Mesendoderm (in vitro differentiated cells): ENCODE data around the gene SCRN1.
"Not testable (repeated sequence)": the region's sequence is repeated elsewhere in the genome, so short reads cannot be mapped to it uniquely, and the experiment has no call there.

Experiments used
- DNase-seq: peaks from one replicate; pipeline ENCODE4 v3.0.0; 2013
- H2AK5ac ChIP-seq: 2 replicates; pipeline ENCODE4 v1.6.1; 2013; ENCODE audit warnings: low read length, inconsistent platforms
- H2BK120ac ChIP-seq: 2 replicates; pipeline ENCODE4 v1.6.1; 2013; ENCODE audit warnings: low read depth, mild to moderate bottlenecking, low read length, moderate library complexity, mixed read lengths
- H2BK15ac ChIP-seq: replicated peaks from 2 replicates; pipeline ENCODE4 v1.6.1; 2013; ENCODE audit warnings: low read depth, mild to moderate bottlenecking, moderate library complexity
- H2BK5ac ChIP-seq: 2 replicates; pipeline ENCODE4 v1.6.1; 2013; ENCODE audit warnings: low read length, inconsistent platforms
- H3K18ac ChIP-seq: 2 replicates; pipeline ENCODE4 v1.6.1; 2013; ENCODE audit warnings: mild to moderate bottlenecking, low read length, mixed read lengths
- H3K23ac ChIP-seq: one replicate; pipeline ENCODE4 v1.6.1; 2013; ENCODE audit warnings: low read length
- H3K27ac ChIP-seq: 2 replicates; pipeline ENCODE4 v1.5.1; 2013; ENCODE audit warnings: low read depth, mild to moderate bottlenecking, inconsistent platforms, low read length, moderate library complexity
- H3K27me3 ChIP-seq: 2 replicates; pipeline ENCODE4 v1.6.1; 2013; ENCODE audit warnings: low read length, control low read depth, mild to moderate bottlenecking, inconsistent platforms; ENCODE audit not compliant: insufficient read depth, poor library complexity
- H3K36me3 ChIP-seq: 2 replicates; pipeline ENCODE4 v1.6.1; 2013; ENCODE audit warnings: low read length, inconsistent platforms; ENCODE audit not compliant: control insufficient read depth, insufficient read depth
- H3K4ac ChIP-seq: one replicate; pipeline ENCODE4 v1.6.1; 2013; ENCODE audit warnings: low read depth, mild to moderate bottlenecking, low read length, moderate library complexity
- H3K4me1 ChIP-seq: 2 replicates; pipeline ENCODE4 v1.6.1; 2013; ENCODE audit warnings: low read depth, low read length, inconsistent platforms; ENCODE audit not compliant: control insufficient read depth
- H3K4me2 ChIP-seq: 2 replicates; pipeline ENCODE4 v1.6.1; 2013; ENCODE audit warnings: low read length
- H3K4me3 ChIP-seq: 2 replicates; pipeline ENCODE4 v1.5.1; 2013; ENCODE audit warnings: mild to moderate bottlenecking, low read length
- H3K56ac ChIP-seq: one replicate; pipeline ENCODE4 v1.6.1; 2013; ENCODE audit warnings: low read length
- H3K79me1 ChIP-seq: 2 replicates; pipeline ENCODE4 v1.6.1; 2013; ENCODE audit warnings: low read length, inconsistent platforms
- H3K79me2 ChIP-seq: 2 replicates; pipeline ENCODE4 v1.6.1; 2013; ENCODE audit warnings: mild to moderate bottlenecking, low read length; ENCODE audit not compliant: control insufficient read depth, insufficient read depth
- H3K9ac ChIP-seq: 2 replicates; pipeline ENCODE4 v1.6.1; 2013; ENCODE audit warnings: low read length, inconsistent platforms
- H4K5ac ChIP-seq: one replicate; pipeline ENCODE4 v1.6.1; 2013; ENCODE audit warnings: low read length
- H4K8ac ChIP-seq: one replicate; pipeline ENCODE4 v1.6.1; 2013; ENCODE audit warnings: low read depth, mild to moderate bottlenecking, control low read depth, low read length, moderate library complexity
- WGBS: extraction: QIAGEN DNeasy Blood & Tissue Kit; methylation state at CpG from one replicate; pipeline ENCODE4 v1.1.7; 2013; ENCODE audit warnings: low lambda C conversion rate, missing lambda C conversion rate; ENCODE audit not compliant: insufficient coverage; ENCODE audit errors: extremely low coverage; 5-methylcytosine and 5-hydroxymethylcytosine counted together

SCRN1 gene

DNA sequence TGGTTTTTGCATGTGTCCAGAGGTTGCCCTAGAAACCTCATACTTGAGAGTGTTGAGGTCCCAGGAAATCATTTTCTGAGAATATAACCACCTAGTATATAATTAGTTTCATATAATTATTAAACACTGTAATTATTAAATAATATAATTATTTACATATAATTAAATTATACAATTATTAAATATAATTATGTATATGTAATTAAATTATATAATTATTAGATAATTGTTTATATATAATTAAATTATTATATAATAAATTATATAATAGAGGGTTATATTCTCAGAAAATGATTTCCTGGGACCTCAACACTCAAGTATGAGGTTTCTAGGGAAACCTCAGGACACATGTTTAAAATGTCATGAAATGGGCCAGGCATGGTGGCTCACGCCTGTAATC, 27.6 kb downstream of the SCRN1 start:
- no peak overlapping the region for H3K4me2 ChIP-seq
- H3K18ac ChIP-seq: no peak overlapping the region
- no peak overlapping the region for H3K4ac ChIP-seq
- H4K8ac ChIP-seq: no peak overlapping the region
- DNase-seq: no peak
- H3K4me3 ChIP-seq: no peak overlapping the region
- no peak overlapping the region for H2AK5ac ChIP-seq
- no peak overlapping the region for H3K56ac ChIP-seq
- peaks cover 4% of the 10 kb centered on the region for H3K79me1 ChIP-seq
- H4K5ac ChIP-seq: no peak overlapping the region
- H3K27ac ChIP-seq: no peak overlapping the region
- no peaks in the 10 kb centered on the region for H3K27me3 ChIP-seq
- no CpG with 5 or more reads among the region's 1 CpG for WGBS
- H3K23ac ChIP-seq: no peak overlapping the region
- no peaks in the 10 kb centered on the region for H3K36me3 ChIP-seq
- no peak overlapping the region for H2BK120ac ChIP-seq
- no peak overlapping the region for H3K9ac ChIP-seq
- H2BK15ac ChIP-seq: no peak overlapping the region
- no peaks in the 10 kb centered on the region for H3K4me1 ChIP-seq
- H3K79me2 ChIP-seq: no peaks in the 10 kb centered on the region
- no peak overlapping the region for H2BK5ac ChIP-seq

DNA sequence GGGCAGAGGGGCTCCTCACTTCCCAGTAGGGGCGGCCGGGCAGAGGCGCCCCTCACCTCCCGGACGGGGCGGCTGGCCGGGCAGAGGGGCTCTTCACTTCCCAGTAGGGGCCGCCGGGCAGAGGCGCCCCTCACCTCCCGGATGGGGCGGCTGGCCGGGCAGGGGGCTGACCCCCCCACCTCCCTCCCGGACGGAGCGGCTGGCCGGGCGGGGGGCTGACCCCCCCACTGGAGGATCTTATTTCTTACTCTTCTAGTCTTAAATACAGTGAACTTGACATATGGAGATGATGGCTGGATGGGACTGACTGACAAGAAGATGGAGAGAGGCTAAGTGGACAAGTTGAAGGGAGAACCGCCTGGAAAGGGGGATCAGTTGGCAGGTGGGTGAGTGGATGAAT, 28.0 kb downstream of the SCRN1 start:
- H3K27me3 ChIP-seq, H2BK120ac ChIP-seq, H3K4ac ChIP-seq, H2AK5ac ChIP-seq, H2BK5ac ChIP-seq, H3K9ac ChIP-seq, H4K5ac ChIP-seq, H3K23ac ChIP-seq, H3K4me2 ChIP-seq, H4K8ac ChIP-seq, H3K18ac ChIP-seq, H3K36me3 ChIP-seq, H3K27ac ChIP-seq, H2BK15ac ChIP-seq, H3K4me1 ChIP-seq, H3K79me2 ChIP-seq, H3K56ac ChIP-seq, H3K4me3 ChIP-seq, DNase-seq, H3K79me1 ChIP-seq: not testable (repeated sequence)
- WGBS: no CpG with 5 or more reads among the region's 19 CpGs

DNA sequence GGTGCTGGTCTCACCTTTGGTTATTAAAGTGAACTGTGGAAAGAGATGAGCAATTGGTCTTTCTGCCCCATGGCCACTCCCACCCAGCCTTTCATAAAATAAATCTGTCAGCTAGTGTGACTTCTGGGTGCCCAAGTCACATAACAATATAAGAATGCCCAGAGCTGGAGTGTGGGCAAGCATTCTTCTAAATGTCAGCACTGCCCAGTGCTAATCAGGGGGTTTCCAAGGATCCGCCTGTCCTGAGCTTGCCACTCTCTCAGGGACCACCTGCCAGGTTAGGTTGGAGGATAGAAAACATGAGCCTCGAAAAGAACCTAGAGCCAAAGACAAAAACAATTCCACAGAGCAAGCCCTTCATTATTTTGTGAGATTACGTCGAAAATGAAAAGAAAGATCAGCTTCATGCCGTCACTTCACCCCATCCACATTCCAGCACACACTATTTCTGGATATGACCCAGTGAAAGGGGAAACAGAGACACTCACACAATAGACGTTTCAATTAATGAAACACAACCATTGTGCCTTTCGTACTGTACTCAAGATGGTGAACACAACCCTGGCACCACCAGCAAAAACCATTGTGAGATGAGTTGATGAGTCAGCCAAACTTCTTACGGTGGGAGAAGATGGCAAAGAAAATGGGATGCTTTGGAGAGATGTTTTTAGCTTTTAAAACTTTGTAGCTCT, 30.8 kb downstream of the SCRN1 start:
- Histone ChIP-seq H3K4me2 (no peak overlapping the region), H4K5ac (no peak overlapping the region), H2AK5ac (no peak overlapping the region), H3K4ac (no peak overlapping the region), H3K9ac (no peak overlapping the region), H4K8ac (no peak overlapping the region), H3K27me3 (no peaks in the 10 kb centered on the region), H3K79me1 (peaks cover 6% of the 10 kb centered on the region), H2BK120ac (no peak overlapping the region), H3K79me2 (no peaks in the 10 kb centered on the region), H3K36me3 (peaks cover 1% of the 10 kb centered on the region), H3K18ac (no peak overlapping the region), H3K23ac (no peak overlapping the region), H3K27ac (no peak overlapping the region), H3K4me1 (no peaks in the 10 kb centered on the region), H2BK15ac (no peak overlapping the region), H3K56ac (no peak overlapping the region), H3K4me3 (no peak overlapping the region), H2BK5ac (no peak overlapping the region)
- no CpG with 5 or more reads among the region's 8 CpGs for WGBS
- no peak for DNase-seq

DNA sequence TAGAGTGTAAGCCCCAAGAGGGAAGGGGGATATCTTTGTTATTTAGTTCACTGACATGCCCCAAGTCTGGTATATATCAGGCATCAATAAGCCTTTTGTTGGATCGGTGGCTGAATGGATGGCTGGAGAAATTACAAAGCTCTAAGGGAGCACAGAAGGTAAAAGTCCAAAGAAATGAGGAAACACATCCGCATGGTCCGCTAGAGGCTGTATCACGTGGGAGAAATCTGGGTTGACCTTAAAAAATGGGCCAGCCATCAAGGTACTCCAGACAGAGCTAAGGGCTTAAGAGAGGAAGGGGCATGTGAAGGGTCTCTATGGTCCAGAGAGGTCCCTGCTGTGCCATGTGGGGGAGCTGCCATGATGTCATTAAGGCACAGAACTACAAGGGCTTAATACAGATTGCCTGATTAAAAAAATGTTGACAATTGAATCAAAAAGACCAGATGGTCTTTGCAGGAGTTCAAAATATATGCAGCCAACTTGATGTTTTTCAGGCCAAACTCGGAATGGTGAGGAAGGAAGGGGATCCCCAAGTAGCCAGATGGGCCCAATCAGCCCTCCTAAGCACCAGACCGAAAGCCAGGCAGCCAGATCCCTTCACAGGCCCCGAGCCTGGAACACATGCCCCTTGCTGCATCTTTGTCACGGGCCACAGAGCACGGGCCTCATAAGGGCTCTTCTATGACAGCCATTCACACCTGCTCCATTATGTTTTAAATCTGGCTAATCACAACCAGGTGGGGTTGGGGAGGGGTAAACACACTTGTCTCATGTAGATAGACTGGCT, 31.9 kb downstream of the SCRN1 start:
- H3K4me3 ChIP-seq: no peak overlapping the region
- peaks cover 6% of the 10 kb centered on the region for H3K79me1 ChIP-seq
- no peak overlapping the region for H4K5ac ChIP-seq
- H3K9ac ChIP-seq: no peak overlapping the region
- no CpG with 5 or more reads among the region's 9 CpGs for WGBS
- H3K23ac ChIP-seq: no peak overlapping the region
- no peak overlapping the region for H3K4ac ChIP-seq
- H3K27me3 ChIP-seq: no peaks in the 10 kb centered on the region
- H3K18ac ChIP-seq: no peak overlapping the region
- no peak overlapping the region for H3K56ac ChIP-seq
- no peak overlapping the region for H2BK5ac ChIP-seq
- no peak overlapping the region for H2AK5ac ChIP-seq
- DNase-seq: no peak
- H2BK15ac ChIP-seq: no peak overlapping the region
- H3K4me1 ChIP-seq: no peaks in the 10 kb centered on the region
- H2BK120ac ChIP-seq: no peak overlapping the region
- H3K36me3 ChIP-seq: peaks cover 3% of the 10 kb centered on the region
- no peaks in the 10 kb centered on the region for H3K79me2 ChIP-seq
- H3K4me2 ChIP-seq: no peak overlapping the region
- no peak overlapping the region for H4K8ac ChIP-seq
- no peak overlapping the region for H3K27ac ChIP-seq

DNA sequence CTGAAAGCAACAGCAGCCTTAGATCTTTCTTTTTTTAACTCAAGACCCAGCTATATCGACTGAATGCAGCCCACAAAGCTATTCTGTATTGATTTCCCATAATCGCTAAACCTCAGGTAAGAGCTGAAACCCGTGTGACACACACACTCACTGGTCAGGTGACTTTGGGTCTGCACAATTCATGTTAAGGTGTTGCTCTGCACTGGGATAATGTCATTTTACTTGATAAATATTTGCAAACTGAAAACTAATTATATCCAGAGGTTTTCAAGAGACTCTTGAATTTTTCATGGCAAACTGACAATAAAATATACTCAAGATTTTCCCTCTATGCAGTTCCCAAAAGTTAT, 33.1 kb downstream of the SCRN1 start:
- Histone ChIP-seq H3K18ac (no peak overlapping the region), H4K5ac (no peak overlapping the region), H3K4me3 (no peak overlapping the region), H2BK120ac (no peak overlapping the region), H3K36me3 (peaks cover 3% of the 10 kb centered on the region), H3K56ac (no peak overlapping the region), H3K23ac (no peak overlapping the region), H3K79me1 (peaks cover 6% of the 10 kb centered on the region), H3K27ac (no peak overlapping the region), H3K4me1 (no peaks in the 10 kb centered on the region), H3K4ac (no peak overlapping the region), H3K27me3 (no peaks in the 10 kb centered on the region), H3K4me2 (no peak overlapping the region), H2AK5ac (no peak overlapping the region), H3K9ac (no peak overlapping the region), H2BK5ac (no peak overlapping the region), H4K8ac (no peak overlapping the region), H2BK15ac (no peak overlapping the region), H3K79me2 (no peaks in the 10 kb centered on the region)
- no CpG with 5 or more reads among the region's 3 CpGs for WGBS
- no peak for DNase-seq
